HCT116 (cell line): Measurements from ENCODE around the gene CATSPERB.

Source experiments
- CBX3 ChIP-seq: IDR thresholded peaks from 2 replicates; pipeline ENCODE4 v1.6.1; 2012; ENCODE audit warnings: low read depth
- CEBPB ChIP-seq: IDR thresholded peaks from 2 replicates; pipeline ENCODE4 v1.6.1; 2012; ENCODE audit warnings: low read depth
- CTCF ChIP-seq, 3 experiments: fragments of 200-600 bp in 1 of 3; sonication (generic) in 1 of 3; IDR thresholded peaks in 2 of 3; conservative IDR thresholded peaks in 1 of 3; 2 replicates each; pipeline ENCODE4 v1.5.1; 2012 to 2017; ENCODE audit warnings: low read depth in 2 of 3, low read length in 2 of 3, antibody characterized with exemption in 1 of 3, borderline replicate concordance in 1 of 3, control low read depth in 1 of 3, mild to moderate bottlenecking in 1 of 3, mixed read lengths in 1 of 3, mixed run types in 1 of 3, moderate library complexity in 1 of 3; ENCODE audit not compliant: insufficient read depth in 1 of 3
- ELF1 ChIP-seq: IDR thresholded peaks from 2 replicates; pipeline ENCODE4 v1.6.1; 2012; ENCODE audit warnings: low read depth, borderline replicate concordance
- EZH2 ChIP-seq: fragments of 200-600 bp; sonication (generic); IDR thresholded peaks from 2 replicates; pipeline ENCODE4 v1.6.1; 2017; ENCODE audit warnings: antibody characterized with exemption, mixed run types
- EZH2phosphoT487 ChIP-seq: fragments of 200-600 bp; IDR thresholded peaks from 2 replicates; pipeline ENCODE4 v1.6.1; 2018; ENCODE audit warnings: antibody characterized with exemption, borderline replicate concordance
- POLR2A ChIP-seq: IDR thresholded peaks from 2 replicates; pipeline ENCODE4 v1.7.0; 2011; ENCODE audit warnings: borderline replicate concordance; ENCODE audit not compliant: insufficient read depth, insufficient read length; ENCODE audit errors: extremely low read depth
- POLR2AphosphoS5 ChIP-seq: IDR thresholded peaks from 2 replicates; pipeline ENCODE4 v1.6.1; 2011; ENCODE audit warnings: mild to moderate bottlenecking, low read depth, low read length, moderate library complexity
- RAD21 ChIP-seq: IDR thresholded peaks from 2 replicates; pipeline ENCODE4 v1.6.1; 2012; ENCODE audit warnings: low read depth, mild to moderate bottlenecking
- SP1 ChIP-seq: IDR thresholded peaks from 2 replicates; pipeline ENCODE4 v1.6.1; 2012; ENCODE audit warnings: low read depth
- SRF ChIP-seq: IDR thresholded peaks from 2 replicates; pipeline ENCODE4 v1.6.1; 2012; ENCODE audit warnings: low read depth
- ZBTB33 ChIP-seq: IDR thresholded peaks from 2 replicates; pipeline ENCODE4 v1.6.1; 2011; ENCODE audit warnings: mild to moderate bottlenecking, low read length, moderate library complexity; ENCODE audit not compliant: insufficient replicate concordance; ENCODE audit errors: extremely low read depth
- TF ChIP-seq, protein P1 (sequence below): IDR thresholded peaks from 2 replicates; pipeline ENCODE4 v1.6.1; 2012; ENCODE audit warnings: low read depth
- TF ChIP-seq, protein P2 (sequence below): IDR thresholded peaks from 2 replicates; pipeline ENCODE4 v1.6.1; 2012

DNA sequence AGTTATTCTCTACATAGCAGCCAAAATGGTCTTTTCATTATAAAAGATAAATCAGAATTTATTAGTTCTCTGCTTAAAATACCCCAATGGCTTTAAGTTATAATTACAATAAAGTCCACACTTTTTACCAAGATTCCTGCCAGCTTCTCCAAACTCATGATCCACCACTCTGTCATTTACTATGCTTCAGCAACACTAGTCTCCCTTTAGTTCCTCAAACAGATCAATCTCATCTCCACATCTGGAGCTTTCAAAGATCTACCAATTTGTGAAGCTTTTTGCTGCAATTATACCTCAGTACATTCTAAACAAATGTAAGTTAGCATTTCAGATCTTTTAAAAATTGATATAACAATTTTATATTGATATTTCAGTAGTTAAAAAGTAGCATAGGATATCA lies 24.9 kb downstream of the CATSPERB start:
- no peak for TF ChIP-seq SP1
- TF ChIP-seq RAD21 = no peak
- TF ChIP-seq CTCF (IDR thresholded peaks at IDR 0.05 in 2 of 3, conservative IDR thresholded peaks at IDR 0.05 in 1 of 3; ENCODE audit: borderline replicate concordance in 1 of 3, insufficient read depth in 1 of 3, low read depth in 2 of 3, low read length in 2 of 3) = no peak
- TF ChIP-seq, protein P1, sequence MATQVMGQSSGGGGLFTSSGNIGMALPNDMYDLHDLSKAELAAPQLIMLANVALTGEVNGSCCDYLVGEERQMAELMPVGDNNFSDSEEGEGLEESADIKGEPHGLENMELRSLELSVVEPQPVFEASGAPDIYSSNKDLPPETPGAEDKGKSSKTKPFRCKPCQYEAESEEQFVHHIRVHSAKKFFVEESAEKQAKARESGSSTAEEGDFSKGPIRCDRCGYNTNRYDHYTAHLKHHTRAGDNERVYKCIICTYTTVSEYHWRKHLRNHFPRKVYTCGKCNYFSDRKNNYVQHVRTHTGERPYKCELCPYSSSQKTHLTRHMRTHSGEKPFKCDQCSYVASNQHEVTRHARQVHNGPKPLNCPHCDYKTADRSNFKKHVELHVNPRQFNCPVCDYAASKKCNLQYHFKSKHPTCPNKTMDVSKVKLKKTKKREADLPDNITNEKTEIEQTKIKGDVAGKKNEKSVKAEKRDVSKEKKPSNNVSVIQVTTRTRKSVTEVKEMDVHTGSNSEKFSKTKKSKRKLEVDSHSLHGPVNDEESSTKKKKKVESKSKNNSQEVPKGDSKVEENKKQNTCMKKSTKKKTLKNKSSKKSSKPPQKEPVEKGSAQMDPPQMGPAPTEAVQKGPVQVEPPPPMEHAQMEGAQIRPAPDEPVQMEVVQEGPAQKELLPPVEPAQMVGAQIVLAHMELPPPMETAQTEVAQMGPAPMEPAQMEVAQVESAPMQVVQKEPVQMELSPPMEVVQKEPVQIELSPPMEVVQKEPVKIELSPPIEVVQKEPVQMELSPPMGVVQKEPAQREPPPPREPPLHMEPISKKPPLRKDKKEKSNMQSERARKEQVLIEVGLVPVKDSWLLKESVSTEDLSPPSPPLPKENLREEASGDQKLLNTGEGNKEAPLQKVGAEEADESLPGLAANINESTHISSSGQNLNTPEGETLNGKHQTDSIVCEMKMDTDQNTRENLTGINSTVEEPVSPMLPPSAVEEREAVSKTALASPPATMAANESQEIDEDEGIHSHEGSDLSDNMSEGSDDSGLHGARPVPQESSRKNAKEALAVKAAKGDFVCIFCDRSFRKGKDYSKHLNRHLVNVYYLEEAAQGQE = no peak
- TF ChIP-seq EZH2phosphoT487 = no peak
- TF ChIP-seq EZH2 = no peak
- no peak for TF ChIP-seq POLR2AphosphoS5
- no peak for TF ChIP-seq SRF
- TF ChIP-seq ZBTB33 = no peak
- TF ChIP-seq, protein P2, sequence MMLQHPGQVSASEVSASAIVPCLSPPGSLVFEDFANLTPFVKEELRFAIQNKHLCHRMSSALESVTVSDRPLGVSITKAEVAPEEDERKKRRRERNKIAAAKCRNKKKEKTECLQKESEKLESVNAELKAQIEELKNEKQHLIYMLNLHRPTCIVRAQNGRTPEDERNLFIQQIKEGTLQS = no peak
- TF ChIP-seq CEBPB = no peak
- TF ChIP-seq POLR2A = no peak
- TF ChIP-seq CBX3 = no peak
- TF ChIP-seq ELF1 = no peak
